HK-2 (cell line): ENCODE data around the gene KANSL1.

Experiments
- DNase-seq: peaks from one replicate; pipeline ENCODE4 v3.0.0-alpha.2; 2018; ENCODE audit not compliant: unreplicated experiment

KANSL1 gene

GRCh38 chr17:46140645-46141197, 52.5 kb downstream of the KANSL1 start:
- DNase-seq: no peak

GRCh38 chr17:46139432-46140210, 53.6 kb downstream of the KANSL1 start:
- no peak for DNase-seq

GRCh38 chr17:46138473-46138872, 54.8 kb downstream of the KANSL1 start:
- no peak for DNase-seq

GRCh38 chr17:46136820-46137219, 56.4 kb downstream of the KANSL1 start:
- DNase-seq: no peak

GRCh38 chr17:46135879-46136563, 57.2 kb downstream of the KANSL1 start:
- DNase-seq: no peak

GRCh38 chr17:46135126-46135812, 58.0 kb downstream of the KANSL1 start:
- no peak for DNase-seq

- no peak for DNase-seq
These were observed 63.9 kb downstream of the KANSL1 start for GRCh38 chr17:46129302-46129701.

- no peak for DNase-seq
These were observed 64.8 kb downstream of the KANSL1 start for GRCh38 chr17:46128453-46128852.

- no peak for DNase-seq
These were observed 65.7 kb downstream of the KANSL1 start for GRCh38 chr17:46127524-46127923.

- DNase-seq: no peak
These were observed 66.4 kb downstream of the KANSL1 start for GRCh38 chr17:46126840-46127239.

GRCh38 chr17:46125831-46126230, 67.4 kb downstream of the KANSL1 start:
- DNase-seq: no peak

GRCh38 chr17:46124695-46125592, 68.3 kb downstream of the KANSL1 start:
- DNase-seq: no peak

GRCh38 chr17:46123607-46124006, 69.6 kb downstream of the KANSL1 start:
- no peak for DNase-seq

- DNase-seq: no peak
These were observed 70.8 kb downstream of the KANSL1 start for GRCh38 chr17:46122486-46122871.

- DNase-seq: no peak
These were observed 71.3 kb downstream of the KANSL1 start for GRCh38 chr17:46121841-46122485.

GRCh38 chr17:46121165-46121764, 72.0 kb downstream of the KANSL1 start:
- no peak for DNase-seq

- no peak for DNase-seq
These were observed 72.7 kb downstream of the KANSL1 start for GRCh38 chr17:46120537-46120936.

GRCh38 chr17:46120078-46120477, 73.2 kb downstream of the KANSL1 start:
- no peak for DNase-seq

GRCh38 chr17:46118964-46119363, 74.3 kb downstream of the KANSL1 start:
- DNase-seq: no peak
